Fibroblast of skin of abdomen (primary cell): Measurements from ENCODE around the gene WBP11. TPM values are rescaled to one million over a fixed set of nuclear protein-coding genes. Genes with fewer than 3 reads are reported as not detected.

Experiments used
- DNase-seq: peaks from one replicate; pipeline ENCODE4 v3.0.0-alpha.2; 2013
- polyA plus RNA-seq, 2 experiments: library from polyadenylated mRNA; unstranded; fragments of 120-200 nt; gene quantifications; one replicate each; pipeline ENCODE4 v1.2.1, GENCODE V29; 2013; ENCODE audit not compliant: insufficient read length in 2 of 2

Gene WBP11
- polyA plus RNA-seq (2013, experiment 1 of 2; ENCODE audit: insufficient read length) = 54.0 TPM
- polyA plus RNA-seq (2013, experiment 2 of 2; ENCODE audit: insufficient read length) = 52.6 TPM

DNA sequence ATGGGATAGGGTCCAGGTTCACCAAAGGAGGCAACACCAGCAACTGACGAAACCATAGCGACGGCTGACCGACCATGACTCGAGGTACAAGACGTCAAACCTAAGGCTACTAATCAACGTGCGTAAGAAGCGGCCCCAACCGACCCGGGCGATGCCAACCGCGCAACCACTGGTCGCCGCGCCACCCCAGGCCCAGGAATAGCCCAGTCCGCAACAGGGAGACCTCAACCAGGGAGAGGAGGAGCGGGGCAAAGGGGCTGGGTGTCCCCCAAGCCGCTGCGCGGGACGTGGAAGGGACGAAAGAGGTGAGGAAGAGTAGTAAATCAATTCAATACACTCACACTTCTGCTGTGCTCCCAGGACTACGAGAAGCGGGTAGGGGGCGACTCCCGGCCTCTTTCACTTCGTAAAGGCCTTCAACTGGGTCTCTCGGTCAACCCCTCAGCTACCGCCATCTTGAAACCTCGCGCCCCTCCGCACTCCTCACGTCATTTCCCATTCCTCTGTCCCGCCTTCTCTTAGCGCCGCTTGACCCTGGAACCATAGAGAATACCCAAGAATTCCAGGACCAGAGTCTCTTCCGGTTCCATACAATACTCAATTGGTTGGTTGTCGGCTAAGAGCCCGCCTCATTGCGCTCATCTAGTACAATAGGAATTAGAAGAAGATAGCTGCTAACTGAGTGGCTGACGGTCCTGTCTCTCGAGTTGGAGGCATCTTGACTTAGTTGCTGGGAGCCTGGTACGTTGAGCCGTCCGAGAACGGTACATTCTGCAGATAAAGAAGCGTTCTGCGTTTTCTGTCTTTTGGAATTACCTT, at the start of gene WBP11, which contains the start of gene C12orf60:
Gene WBP11, minus strand, starts transcription at position 468 of the 819 bp plus-strand sequence. CDS start 2,095 bp downstream, outside the sequence.
Gene C12orf60, plus strand, starts transcription at position 660 of the 819 bp plus-strand sequence. CDS start 19,266 bp downstream, outside the sequence.
- peak; percentile 99 for DNase-seq

DNA sequence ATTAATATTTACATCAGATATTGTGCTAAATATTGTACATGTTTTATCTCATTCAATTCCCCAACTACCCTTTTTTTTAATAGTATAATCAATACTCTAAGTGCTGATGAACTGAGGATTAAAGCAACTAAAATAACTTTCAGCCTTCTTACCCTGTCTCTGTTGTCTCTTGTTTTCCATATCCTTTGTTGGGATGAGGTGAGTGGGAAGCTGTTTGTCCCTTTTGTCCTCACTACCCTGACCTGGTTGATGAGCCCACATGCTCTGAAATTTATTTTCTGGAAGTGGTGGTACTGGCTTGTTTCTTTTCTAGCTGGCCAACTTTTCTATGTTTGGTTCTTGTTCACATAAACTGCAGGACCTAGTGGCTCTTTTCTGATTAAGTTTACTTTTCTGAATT, 49.6 kb upstream of the WBP11 start:
- DNase-seq = no peak

DNA sequence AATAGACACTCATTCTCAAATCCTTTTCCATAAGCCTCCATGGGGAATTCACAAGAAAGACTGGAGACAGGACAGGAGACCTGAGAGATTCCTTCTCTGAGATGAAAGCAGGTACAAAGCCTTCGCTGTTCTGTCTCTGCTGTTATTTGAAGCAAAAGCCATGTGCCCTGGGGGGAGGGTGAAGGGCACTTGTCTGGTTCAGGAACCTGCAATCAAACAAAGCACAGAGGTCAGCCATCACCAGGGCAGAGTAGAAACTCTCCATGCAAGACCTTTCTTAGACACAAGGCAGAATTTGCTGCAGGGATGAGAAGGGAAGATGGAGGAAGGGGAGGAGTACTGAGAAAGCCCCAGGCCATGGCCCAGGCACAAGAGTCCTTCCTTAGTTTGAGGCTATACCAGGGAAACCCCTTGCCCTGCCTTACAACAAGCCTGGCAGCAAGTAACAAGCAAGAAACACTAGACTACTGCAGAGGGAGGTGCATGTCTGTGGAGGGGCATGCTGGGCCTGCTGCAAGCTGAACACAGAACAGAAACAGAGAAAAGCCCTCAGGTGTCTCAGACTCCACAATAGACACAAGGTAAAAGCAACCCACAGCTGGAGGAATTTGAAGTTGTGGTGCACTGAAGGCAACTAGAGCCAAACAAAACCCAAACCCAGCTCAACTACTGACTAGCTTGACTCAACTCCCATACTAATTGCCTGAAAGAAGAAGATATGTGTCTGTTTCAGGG, 47.8 kb upstream of the WBP11 start:
- no peak for DNase-seq

DNA sequence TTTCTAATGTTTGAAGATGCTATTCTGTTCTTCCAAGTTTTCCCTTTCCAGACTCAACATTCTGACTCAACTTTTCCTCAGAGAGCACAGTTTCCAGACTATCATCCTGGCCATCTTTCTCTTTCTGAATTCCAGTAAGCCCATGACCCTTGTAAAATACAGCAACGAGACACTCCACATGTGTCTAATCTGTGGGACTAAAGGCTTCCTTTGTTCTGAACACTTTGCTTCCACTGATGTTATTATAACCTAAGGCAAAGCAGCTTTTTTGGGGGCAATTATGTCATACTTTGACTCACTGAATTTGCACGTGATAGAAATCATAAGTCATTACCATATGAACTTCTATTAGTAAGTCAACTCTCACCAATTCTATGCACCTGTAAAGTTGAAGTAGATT, 46.4 kb upstream of the WBP11 start:
- peak; percentile 33 for DNase-seq

DNA sequence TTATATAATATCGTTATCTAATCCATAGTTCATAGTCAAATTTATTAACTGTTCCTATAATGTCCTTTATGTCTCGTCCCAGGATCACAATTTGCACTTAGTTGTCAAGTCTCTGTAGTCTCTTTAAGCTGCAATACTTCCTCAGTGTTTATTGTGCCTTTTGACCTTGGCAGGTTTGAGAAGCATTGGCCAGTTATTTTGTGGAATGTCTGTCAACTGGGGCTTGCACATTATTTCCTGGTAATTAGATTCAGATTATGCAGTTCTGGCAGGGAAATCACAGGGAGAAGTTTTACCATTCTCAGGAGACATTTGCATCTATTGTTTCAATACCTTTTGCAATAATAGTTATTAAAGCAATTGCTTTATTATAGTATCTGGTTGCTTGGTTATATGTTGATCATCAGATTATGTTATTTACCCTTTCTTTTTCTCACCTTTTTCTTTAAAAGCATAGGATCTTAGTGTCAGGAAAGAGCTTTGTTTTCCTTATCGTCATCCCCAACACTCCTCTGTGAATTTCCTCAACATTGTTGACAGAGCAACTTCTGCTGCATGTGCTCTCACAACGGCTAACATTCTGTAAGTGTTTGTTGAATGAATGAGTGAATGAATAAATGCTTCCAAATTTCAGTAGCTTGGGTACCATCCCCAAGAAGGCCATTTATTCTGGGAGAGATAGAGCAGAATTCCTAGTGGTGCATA, 43.8 kb upstream of the WBP11 start:
- no peak for DNase-seq

DNA sequence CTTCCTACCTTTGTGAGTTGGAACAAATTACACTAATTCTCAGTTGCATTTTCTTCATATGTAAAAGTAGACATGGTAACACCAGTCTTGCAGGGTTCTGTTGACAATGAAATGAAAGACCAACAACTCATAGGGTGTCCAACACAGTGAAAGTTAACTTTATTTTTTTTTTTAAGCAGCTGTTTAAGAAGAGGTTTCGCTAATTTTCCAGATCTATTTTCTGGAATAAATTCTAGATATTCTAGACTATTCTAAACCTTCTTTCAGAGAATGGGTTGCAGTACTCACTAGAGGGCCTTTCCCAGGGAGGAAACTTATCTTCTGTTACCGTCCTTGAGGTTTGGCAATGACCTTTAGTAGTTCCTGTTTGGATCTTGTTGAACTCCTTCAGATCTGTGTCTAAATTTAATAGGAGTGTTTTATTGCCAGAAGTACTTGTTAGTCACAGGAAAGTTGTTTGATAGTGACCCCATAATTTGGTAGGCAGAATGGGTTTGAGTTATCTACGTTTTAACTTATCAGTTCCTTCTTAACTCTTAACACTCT, 42.8 kb upstream of the WBP11 start:
- no peak for DNase-seq

DNA sequence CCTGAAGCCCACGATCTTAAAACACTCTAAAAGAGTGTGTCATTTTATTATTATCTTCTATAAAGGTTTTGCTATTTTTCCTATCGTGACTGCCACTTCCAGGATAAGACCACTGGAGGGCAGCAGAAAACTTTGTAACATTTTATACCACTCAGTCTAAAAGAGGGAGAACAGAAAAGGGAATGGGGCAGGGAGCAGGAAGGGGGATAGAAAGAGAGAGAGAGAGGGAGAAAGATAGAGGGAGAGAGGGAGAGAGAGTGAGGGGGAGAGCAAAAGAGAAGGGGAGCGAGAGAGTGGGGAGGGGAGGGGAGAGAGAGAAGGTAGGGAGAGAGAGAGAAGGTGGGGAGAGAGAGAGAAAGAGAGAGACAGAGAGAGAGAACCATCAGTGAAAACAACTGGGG, 42.1 kb upstream of the WBP11 start:
- peak; percentile 61 for DNase-seq

DNA sequence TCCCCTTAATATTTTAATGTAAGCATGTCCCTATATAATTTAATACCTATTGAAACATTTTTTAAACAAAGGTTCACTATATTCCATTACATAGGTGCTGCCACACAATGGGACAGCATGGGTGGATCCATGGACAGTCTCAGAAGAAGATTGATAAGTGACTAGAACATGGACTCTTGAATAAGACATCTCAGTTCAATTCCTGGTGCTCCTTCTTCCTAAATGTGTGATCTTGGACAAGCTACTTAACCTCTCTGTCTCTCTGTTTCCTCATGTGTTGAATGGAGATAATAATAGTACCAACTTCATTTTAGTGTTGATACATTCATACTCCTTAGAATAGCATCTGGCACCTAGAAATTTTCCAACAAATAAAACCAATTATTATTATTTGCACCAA, 41.1 kb upstream of the WBP11 start:
- no peak for DNase-seq

DNA sequence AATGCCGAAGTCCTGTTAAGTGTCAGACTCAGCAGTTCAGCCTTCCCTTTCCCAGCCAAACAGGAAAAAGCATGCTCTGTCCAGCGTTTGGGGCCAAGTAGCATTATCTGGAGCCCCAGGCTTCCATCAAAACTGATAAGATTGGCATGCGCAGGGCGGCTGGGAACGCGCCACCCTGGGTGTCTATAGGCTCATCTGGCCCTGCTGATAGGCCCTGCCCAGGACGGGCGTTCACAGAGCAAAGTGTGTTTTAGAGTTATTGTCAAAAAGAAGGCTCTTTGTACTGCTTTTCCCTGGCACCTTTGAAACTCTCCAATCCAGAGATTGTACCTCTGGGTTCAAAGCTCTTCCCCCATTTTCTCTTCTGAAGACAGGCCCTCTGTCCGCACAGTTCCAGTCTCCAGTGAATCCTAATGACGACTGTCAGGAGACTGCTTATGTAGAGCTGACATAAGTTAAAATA, 40.2 kb upstream of the WBP11 start, which contains the start of gene ART4:
Gene ART4, minus strand, starts transcription at position 102 of the 463 bp plus-strand sequence. CDS start 413 bp downstream, outside the sequence.
- DNase-seq = no peak

DNA sequence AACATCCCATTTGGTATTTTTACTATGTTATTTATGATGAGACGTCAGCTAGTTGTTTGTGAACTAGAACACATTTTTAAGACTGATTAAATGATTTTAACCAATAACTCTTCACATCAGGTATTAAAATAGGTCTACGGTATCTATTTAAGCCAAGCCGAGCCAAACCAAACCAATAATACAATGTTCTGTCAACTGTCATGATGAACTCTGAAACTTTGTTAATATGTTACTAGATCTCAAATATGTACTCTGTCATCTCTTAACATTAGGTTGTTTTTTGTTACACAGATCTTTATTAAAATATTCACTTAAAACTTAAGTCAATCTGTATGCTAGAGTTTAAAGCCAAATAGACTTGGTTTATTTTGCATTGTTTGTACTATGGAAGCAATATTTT, 39.0 kb upstream of the WBP11 start:
- DNase-seq = no peak

DNA sequence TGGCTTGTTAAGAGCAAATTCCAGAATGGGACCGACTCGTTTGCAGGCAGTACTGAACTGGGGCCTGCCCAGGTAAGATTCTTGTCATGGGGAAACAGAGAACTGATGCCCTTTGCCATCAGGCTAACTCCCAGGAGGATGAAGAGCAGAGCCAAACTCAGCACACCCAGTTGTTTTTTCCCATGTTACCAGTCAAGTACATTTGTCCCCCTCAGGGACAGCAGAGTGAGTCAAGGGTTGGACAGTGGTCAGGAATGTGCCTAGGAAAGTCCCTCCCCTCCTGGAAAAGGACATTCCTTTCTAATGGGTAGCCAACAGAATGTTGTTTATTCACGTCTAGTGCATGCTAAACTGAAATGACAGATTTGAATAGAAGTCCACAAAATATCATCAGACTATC, 38.5 kb upstream of the WBP11 start:
- DNase-seq = peak; percentile 62

DNA sequence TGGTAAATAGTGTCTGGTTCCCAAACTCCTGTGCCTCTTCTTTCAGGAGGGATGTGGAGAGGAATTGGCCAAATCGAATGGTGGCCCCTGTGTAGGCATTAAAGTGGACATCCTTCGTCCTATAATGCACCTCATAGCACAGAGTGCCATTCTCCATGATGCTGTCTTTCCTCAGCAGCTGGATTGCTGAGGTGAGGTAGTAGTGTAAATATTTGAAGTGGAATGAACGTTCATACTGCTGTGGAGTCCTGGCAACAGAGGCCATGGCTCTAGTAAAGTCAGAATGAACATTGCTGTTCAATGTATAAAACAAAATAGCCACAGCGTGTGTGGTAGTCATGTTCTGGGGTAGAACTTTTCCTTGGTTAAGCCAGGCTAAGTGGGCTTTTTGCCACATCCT, 37.3 kb upstream of the WBP11 start:
- no peak for DNase-seq

DNA sequence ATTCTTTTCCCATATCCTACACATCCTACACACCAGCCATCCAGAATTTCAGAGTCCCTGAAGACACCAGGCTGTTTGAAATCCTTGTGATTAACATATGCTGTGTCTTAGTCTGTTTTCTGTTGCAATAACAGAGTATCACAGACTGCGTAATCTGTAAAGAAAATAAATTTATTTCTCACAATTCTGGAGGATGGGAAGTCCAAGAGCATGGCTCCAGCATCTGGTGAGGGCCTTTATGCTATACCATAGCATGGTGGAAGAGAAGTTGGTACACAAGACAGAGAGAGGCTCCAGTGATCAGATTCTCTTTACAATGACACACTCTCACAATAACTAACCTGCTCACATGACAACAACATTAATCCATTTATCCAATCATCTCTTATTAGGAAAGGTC, 36.0 kb upstream of the WBP11 start:
- DNase-seq = no peak

DNA sequence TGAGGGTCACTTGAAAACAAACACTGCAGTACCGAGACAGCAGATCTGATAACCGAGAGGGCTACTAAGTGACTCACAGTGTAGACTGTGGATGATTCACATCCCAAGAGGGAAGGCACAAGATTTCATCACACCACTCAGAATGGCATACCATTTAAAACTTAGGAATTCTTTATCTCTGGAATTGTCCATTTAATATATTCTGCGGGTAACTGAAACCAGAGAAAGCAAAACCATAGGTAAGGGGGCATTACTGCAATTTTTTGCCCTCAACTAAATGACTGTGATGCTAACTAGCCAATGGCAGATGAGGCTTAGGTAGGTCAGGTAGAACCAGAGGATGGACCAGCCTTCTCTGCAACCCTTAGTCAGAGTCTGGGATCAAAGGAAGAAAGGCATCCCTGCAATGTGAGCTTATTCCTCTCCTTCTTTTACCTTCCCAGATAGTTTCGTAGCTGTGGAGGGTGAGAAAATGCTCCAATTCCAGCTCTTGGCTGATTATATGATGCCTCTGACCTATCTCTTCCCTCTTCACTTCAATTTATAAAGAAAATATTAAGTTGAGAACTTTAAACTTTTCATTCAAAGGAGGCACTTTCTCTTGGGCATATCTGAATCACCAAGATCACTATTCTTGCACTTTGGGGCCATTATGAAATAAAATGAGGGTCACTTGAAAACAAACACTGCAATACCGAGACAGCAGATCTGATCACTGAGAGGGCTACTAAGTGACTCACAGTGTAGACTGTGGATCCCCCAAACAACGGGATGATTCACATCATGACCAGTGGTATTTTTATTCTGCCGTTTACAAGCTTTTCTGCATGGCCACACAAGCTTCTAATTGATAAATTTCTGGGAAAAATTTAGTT, 33.3 kb upstream of the WBP11 start:
- peak; percentile 79 for DNase-seq

DNA sequence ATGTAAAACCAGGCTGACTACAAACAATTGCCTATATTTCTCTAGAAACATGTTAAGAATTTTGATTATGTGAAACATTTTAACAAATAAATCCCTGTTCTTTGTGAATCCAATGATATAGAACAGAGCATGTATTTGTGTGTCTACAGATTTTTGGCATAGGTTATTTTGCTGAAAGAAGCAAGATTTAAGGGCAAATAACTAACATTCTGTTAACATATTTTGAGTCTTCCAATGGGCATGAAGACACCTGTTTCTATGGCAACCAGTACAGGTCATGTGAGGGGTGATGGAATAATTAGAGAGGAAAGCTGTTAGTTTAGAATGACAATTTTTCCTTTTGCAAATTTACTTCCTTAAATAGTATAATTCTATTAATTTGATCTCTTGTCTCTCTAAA, 31.2 kb upstream of the WBP11 start:
- peak; percentile 54 for DNase-seq

DNA sequence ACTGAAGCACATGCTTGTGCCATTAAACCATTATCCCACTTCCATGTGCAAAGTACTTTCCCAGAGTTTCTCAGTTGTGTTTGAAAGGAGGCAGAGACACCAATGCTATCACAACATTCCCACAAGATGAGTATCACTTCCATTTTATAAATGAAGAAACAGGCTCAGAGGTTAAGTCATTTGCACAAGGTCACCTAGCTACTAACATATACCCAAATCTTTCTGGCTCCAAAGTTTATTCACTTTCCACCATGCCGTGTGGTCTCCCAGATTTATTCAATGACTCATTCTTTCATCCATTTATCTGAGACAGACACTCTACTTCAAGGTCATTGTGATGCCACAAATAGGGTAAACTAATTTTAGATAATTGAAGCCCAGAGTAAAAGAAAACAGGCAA, 30.7 kb upstream of the WBP11 start:
- no peak for DNase-seq

DNA sequence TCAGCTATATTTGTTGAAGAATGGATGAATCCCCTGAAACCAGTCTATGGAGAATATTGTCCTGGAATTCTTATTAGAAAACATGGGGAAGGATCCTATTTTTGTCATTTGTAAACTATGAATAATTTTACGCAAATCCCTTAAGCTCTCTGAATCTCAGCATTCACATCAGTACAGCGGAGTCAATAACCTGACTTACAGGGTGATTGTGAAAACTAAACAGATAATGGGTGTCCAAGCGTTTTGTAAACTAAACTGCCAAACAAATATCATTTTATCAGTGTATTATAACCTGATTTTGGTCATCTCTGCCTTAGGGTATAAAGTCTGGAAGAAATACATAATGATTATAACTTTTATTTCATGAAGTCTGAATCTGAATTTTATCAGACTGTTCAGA, 30.1 kb upstream of the WBP11 start:
- no peak for DNase-seq

DNA sequence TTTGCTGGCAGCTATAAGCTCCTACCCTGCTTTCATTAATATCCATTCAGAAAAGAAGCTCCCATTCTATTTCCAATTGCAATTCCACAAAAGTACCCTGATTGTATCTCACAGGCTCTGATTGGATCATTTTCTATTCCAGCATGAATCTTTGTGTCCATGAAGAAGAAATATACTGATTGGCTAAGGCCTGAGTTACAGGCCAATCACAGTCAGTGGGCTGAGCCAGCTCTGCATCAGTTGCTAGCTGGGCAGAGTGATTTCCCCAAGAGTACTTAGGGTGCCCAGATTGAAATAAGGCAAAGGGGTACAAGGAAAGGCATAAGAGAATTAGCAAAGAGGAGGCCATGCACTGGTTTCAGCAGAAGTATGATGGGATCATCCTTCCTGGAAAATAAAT, 25.6 kb upstream of the WBP11 start:
- no peak for DNase-seq

DNA sequence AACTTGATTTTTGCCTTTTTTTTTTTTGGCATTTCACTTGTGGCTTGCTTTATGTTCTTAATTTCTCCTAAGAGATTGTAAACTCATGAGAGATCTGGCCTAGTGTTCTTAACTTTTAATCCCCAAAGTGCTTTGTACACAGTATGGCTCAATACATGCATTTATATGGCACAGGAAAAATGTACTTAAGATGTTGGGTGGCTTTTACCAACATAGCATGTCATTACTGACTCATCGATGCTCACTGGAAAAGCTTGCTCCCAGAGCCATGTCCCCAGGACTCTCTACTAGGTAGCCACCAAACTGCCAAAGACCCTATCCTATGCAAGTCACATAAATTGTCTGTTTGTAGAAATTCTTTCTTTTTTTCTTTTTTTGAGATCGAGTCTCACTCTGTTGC, 23.8 kb upstream of the WBP11 start:
- DNase-seq = no peak

DNA sequence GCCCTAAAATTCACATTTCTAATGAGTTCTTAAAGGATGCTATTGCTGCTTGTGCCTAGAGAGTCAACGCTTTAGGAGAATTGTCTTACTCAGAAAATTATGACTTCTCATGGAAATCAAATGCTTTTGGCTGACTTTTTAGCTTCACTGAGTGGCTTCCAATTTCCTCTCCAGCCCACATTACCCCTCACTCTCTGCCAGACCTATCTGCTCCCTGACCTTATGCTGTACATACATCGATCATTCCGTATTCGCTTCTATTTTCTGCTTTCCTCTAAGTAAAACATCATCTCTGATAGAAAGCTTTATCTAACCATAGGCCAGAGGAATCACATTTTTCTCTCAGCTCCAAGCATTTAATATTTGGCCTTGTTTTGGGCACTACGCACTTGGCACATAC, 23.2 kb upstream of the WBP11 start:
- no peak for DNase-seq

DNA sequence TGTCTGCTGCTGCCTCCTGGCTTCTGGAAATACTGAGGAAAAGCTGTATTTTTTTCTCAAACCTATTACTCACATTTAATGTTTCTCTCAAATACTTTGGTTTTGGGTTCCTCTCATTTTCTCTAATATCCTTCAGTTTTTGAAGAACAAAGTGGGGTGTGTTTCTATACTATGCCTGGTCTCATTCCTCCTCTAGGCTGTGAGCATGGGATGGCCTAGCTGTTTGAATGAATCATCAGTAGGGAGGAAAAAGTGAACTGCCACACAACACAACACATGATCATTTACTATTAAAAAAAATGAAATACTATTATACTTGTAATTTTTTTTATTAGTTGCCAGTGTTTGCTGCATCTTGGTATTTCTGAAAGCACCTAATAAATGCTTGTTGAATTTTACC, 22.0 kb upstream of the WBP11 start:
- no peak for DNase-seq
